Epithelial cell of proximal tubule (primary cell): ENCODE results near the gene ZNF592. TPM values are rescaled to one million over a fixed set of nuclear protein-coding genes. Genes with fewer than 3 reads are reported as not detected.

Source experiments
- DNase-seq: peaks from one replicate; pipeline ENCODE4 v3.0.0-alpha.2; 2011; ENCODE audit warnings: low read depth
- H3K4me3 ChIP-seq: 2 replicates; pipeline ENCODE4 v1.5.1; 2011; ENCODE audit warnings: low read depth, mild to moderate bottlenecking, low read length
- CTCF ChIP-seq: conservative IDR thresholded peaks from 2 replicates; pipeline ENCODE4 v1.5.1; 2012; ENCODE audit warnings: low read depth, mild to moderate bottlenecking, low read length
- total RNA-seq: library from RNA; depleted of rRNA; stranded (reverse); fragments of >200 nt; gene quantifications from 2 replicates; pipeline ENCODE4 v1.2.3, GENCODE V29; 2015

ZNF592 gene
- total RNA-seq, 1 donor from 2014 or later: 8.2 TPM

- no peak overlapping the region for H3K4me3 ChIP-seq
- no peak for TF ChIP-seq CTCF
- DNase-seq: no peak
These were observed 40.1 kb downstream of the ZNF592 start for GRCh38 chr15:84788500-84788899.

GRCh38 chr15:84789762-84790161 lies 41.4 kb downstream of the ZNF592 start:
- DNase-seq: no peak
- TF ChIP-seq CTCF: no peak

GRCh38 chr15:84790676-84791075 lies 42.3 kb downstream of the ZNF592 start:
- no peak overlapping the region for H3K4me3 ChIP-seq
- TF ChIP-seq CTCF: no peak
- no peak for DNase-seq

More at GRCh38 chr15:84789762-84790161, 41.4 kb downstream of the ZNF592 start:
- no peak overlapping the region for H3K4me3 ChIP-seq

GRCh38 chr15:84791763-84792162 lies 43.4 kb downstream of the ZNF592 start:
- no peak for TF ChIP-seq CTCF
- no peak overlapping the region for H3K4me3 ChIP-seq
- DNase-seq: no peak

- no peak for DNase-seq
- no peak overlapping the region for H3K4me3 ChIP-seq
- TF ChIP-seq CTCF: no peak
These were observed 45.2 kb downstream of the ZNF592 start for GRCh38 chr15:84793431-84794161.

- H3K4me3 ChIP-seq: no peak overlapping the region
- TF ChIP-seq CTCF: no peak
- DNase-seq: no peak
These were observed 45.8 kb downstream of the ZNF592 start for GRCh38 chr15:84794162-84794547.

GRCh38 chr15:84795186-84795585 lies 46.8 kb downstream of the ZNF592 start:
- no peak for DNase-seq
- TF ChIP-seq CTCF: no peak

More at GRCh38 chr15:84795186-84795585, 46.8 kb downstream of the ZNF592 start:
- H3K4me3 ChIP-seq: no peak overlapping the region
